ENCODE results near the gene SFXN3. TPM values are rescaled to one million over a fixed set of nuclear protein-coding genes. Genes with fewer than 3 reads are reported as not detected.

SFXN3 gene
- total and polyA plus RNA-seq, 10 of the 15 experiments (the other 5 are each of a cell fraction or from before 2014, with no cell fraction given) = 0.05 to 11.3 (median 1.2) TPM

DNA sequence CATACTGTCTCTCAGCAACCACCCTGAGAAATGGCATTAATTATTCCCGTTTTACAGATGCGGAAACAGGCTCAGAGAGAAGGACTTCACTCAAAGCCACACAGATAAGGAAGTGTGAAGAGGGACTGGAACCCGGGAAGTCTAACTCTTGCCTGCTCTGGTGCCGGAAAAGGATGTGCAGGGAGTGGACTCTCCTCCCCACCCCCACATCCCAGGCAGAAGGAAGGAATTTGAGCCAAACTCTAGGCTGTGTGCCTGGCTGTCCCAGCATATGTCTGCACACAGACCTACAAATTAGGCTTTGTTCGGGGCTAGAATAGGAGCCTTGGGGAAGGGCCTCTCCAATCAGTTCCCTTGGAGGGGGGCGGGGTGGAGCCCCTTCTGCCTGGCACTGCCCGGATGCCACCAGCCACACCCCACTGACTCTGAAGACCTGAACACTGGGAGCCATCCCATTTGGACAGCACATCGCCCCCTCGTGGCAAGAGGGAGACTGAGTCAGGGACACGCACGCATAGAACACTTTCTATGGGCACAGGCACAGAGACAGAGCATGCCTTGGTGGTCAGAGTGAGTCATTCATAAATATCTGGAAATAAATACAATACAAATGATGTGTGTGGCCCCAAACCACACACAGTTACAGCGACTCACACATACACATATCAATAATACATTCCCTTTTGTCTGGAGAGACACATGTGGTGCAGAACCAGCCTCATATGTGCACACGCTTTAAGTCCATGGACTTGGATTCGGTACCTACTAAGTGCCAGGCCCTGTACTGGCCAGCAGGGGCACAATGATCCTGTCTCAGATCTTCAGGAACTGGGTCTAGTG, 18.3 kb upstream of the SFXN3 start (continued):
- TF ChIP-seq, protein P1, sequence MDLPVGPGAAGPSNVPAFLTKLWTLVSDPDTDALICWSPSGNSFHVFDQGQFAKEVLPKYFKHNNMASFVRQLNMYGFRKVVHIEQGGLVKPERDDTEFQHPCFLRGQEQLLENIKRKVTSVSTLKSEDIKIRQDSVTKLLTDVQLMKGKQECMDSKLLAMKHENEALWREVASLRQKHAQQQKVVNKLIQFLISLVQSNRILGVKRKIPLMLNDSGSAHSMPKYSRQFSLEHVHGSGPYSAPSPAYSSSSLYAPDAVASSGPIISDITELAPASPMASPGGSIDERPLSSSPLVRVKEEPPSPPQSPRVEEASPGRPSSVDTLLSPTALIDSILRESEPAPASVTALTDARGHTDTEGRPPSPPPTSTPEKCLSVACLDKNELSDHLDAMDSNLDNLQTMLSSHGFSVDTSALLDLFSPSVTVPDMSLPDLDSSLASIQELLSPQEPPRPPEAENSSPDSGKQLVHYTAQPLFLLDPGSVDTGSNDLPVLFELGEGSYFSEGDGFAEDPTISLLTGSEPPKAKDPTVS (IDR thresholded peaks at IDR 0.05; ENCODE audit: low read depth, low read length) = no peak
- TF ChIP-seq PAX8 (IDR thresholded peaks at IDR 0.05) = no peak
- TF ChIP-seq, protein P2, sequence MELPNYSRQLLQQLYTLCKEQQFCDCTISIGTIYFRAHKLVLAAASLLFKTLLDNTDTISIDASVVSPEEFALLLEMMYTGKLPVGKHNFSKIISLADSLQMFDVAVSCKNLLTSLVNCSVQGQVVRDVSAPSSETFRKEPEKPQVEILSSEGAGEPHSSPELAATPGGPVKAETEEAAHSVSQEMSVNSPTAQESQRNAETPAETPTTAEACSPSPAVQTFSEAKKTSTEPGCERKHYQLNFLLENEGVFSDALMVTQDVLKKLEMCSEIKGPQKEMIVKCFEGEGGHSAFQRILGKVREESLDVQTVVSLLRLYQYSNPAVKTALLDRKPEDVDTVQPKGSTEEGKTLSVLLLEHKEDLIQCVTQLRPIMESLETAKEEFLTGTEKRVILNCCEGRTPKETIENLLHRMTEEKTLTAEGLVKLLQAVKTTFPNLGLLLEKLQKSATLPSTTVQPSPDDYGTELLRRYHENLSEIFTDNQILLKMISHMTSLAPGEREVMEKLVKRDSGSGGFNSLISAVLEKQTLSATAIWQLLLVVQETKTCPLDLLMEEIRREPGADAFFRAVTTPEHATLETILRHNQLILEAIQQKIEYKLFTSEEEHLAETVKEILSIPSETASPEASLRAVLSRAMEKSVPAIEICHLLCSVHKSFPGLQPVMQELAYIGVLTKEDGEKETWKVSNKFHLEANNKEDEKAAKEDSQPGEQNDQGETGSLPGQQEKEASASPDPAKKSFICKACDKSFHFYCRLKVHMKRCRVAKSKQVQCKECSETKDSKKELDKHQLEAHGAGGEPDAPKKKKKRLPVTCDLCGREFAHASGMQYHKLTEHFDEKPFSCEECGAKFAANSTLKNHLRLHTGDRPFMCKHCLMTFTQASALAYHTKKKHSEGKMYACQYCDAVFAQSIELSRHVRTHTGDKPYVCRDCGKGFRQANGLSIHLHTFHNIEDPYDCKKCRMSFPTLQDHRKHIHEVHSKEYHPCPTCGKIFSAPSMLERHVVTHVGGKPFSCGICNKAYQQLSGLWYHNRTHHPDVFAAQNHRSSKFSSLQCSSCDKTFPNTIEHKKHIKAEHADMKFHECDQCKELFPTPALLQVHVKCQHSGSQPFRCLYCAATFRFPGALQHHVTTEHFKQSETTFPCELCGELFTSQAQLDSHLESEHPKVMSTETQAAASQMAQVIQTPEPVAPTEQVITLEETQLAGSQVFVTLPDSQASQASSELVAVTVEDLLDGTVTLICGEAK (IDR thresholded peaks at IDR 0.05; ENCODE audit: borderline replicate concordance) = no peak
- TF ChIP-seq, protein P3, sequence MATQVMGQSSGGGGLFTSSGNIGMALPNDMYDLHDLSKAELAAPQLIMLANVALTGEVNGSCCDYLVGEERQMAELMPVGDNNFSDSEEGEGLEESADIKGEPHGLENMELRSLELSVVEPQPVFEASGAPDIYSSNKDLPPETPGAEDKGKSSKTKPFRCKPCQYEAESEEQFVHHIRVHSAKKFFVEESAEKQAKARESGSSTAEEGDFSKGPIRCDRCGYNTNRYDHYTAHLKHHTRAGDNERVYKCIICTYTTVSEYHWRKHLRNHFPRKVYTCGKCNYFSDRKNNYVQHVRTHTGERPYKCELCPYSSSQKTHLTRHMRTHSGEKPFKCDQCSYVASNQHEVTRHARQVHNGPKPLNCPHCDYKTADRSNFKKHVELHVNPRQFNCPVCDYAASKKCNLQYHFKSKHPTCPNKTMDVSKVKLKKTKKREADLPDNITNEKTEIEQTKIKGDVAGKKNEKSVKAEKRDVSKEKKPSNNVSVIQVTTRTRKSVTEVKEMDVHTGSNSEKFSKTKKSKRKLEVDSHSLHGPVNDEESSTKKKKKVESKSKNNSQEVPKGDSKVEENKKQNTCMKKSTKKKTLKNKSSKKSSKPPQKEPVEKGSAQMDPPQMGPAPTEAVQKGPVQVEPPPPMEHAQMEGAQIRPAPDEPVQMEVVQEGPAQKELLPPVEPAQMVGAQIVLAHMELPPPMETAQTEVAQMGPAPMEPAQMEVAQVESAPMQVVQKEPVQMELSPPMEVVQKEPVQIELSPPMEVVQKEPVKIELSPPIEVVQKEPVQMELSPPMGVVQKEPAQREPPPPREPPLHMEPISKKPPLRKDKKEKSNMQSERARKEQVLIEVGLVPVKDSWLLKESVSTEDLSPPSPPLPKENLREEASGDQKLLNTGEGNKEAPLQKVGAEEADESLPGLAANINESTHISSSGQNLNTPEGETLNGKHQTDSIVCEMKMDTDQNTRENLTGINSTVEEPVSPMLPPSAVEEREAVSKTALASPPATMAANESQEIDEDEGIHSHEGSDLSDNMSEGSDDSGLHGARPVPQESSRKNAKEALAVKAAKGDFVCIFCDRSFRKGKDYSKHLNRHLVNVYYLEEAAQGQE (IDR thresholded peaks at IDR 0.05; ENCODE audit: low read depth, low read length) = no peak
- TF ChIP-seq CREM (IDR thresholded peaks at IDR 0.05; ENCODE audit: low read depth) = no peak
- TF ChIP-seq, protein P4, sequence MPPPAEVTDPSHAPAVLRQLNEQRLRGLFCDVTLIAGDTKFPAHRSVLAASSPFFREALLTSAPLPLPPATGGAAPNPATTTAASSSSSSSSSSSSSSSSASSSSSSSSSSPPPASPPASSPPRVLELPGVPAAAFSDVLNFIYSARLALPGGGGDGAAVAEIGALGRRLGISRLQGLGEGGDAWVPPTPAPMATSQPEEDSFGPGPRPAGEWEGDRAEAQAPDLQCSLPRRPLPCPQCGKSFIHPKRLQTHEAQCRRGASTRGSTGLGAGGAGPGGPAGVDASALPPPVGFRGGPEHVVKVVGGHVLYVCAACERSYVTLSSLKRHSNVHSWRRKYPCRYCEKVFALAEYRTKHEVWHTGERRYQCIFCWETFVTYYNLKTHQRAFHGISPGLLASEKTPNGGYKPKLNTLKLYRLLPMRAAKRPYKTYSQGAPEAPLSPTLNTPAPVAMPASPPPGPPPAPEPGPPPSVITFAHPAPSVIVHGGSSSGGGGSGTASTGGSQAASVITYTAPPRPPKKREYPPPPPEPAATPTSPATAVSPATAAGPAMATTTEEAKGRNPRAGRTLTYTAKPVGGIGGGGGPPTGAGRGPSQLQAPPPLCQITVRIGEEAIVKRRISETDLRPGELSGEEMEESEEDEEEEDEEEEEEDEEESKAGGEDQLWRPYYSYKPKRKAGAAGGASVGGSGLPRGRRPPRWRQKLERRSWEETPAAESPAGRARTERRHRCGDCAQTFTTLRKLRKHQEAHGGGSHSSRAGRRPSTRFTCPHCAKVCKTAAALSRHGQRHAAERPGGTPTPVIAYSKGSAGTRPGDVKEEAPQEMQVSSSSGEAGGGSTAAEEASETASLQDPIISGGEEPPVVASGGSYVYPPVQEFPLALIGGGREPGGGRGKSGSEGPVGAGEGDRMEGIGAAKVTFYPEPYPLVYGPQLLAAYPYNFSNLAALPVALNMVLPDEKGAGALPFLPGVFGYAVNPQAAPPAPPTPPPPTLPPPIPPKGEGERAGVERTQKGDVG (CRISPR knock-in tag; IDR thresholded peaks at IDR 0.05) = no peak
- no peak for TF ChIP-seq MTA3 (IDR thresholded peaks at IDR 0.05; ENCODE audit: borderline replicate concordance, low read length)
- no peak for TF ChIP-seq HDGF (IDR thresholded peaks at IDR 0.05)
- no peak for TF ChIP-seq KAT2A (conservative IDR thresholded peaks at IDR 0.05; ENCODE audit: control insufficient read depth, low read depth, low read length)
- TF ChIP-seq EZH2 (IDR thresholded peaks at IDR 0.05; ENCODE audit: borderline replicate concordance, control insufficient read depth, low read depth, low read length) = no peak
- TF ChIP-seq HCFC1 (IDR thresholded peaks at IDR 0.05; ENCODE audit: low read length) = no peak
- TF ChIP-seq BMI1 (IDR thresholded peaks at IDR 0.05; ENCODE audit: borderline replicate concordance) = no peak
- TF ChIP-seq, protein P5, sequence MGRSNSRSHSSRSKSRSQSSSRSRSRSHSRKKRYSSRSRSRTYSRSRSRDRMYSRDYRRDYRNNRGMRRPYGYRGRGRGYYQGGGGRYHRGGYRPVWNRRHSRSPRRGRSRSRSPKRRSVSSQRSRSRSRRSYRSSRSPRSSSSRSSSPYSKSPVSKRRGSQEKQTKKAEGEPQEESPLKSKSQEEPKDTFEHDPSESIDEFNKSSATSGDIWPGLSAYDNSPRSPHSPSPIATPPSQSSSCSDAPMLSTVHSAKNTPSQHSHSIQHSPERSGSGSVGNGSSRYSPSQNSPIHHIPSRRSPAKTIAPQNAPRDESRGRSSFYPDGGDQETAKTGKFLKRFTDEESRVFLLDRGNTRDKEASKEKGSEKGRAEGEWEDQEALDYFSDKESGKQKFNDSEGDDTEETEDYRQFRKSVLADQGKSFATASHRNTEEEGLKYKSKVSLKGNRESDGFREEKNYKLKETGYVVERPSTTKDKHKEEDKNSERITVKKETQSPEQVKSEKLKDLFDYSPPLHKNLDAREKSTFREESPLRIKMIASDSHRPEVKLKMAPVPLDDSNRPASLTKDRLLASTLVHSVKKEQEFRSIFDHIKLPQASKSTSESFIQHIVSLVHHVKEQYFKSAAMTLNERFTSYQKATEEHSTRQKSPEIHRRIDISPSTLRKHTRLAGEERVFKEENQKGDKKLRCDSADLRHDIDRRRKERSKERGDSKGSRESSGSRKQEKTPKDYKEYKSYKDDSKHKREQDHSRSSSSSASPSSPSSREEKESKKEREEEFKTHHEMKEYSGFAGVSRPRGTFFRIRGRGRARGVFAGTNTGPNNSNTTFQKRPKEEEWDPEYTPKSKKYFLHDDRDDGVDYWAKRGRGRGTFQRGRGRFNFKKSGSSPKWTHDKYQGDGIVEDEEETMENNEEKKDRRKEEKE (IDR thresholded peaks at IDR 0.05) = no peak
